Endothelial cell of umbilical vein (primary cell): ENCODE results near the gene GJB4. TPM values are rescaled to one million over a fixed set of nuclear protein-coding genes. Genes with fewer than 3 reads are reported as not detected.

Source experiments
- BruUV-seq: library from RNA; stranded (reverse); fragments of 400-500 nt; replicated peaks from 2 replicates; lab custom pipeline; 2021; lab: Mats Ljungman, UMichigan
- CTCF ChIA-PET: fragments of 300-600, 350-600 bp; sonication (Branson Sonifier 250); formaldehyde crosslinking; loops from one replicate; lab custom pipeline; 2021; ENCODE audit warnings: antibody characterized with exemption, inconsistent platforms; lab: Charles Lee
- POLR2A ChIA-PET: fragments of 300-600, 350-600 bp; sonication (Branson Sonifier 250); formaldehyde crosslinking; loops from one replicate; lab custom pipeline; 2021; ENCODE audit warnings: antibody characterized with exemption, inconsistent platforms; lab: Charles Lee
- DNase-seq: peaks from one replicate; pipeline ENCODE4 v3.0.0-alpha.2; 2011; ENCODE audit warnings: low read depth, low spot score
- FAIRE-seq: peaks from 2 replicates; lab custom pipeline; 2011; peaks lifted over from hg19 to GRCh38; lab: Jason Lieb, UNC
- H2AFZ ChIP-seq: 2 replicates; pipeline ENCODE4 v1.6.0; 2012; ENCODE audit warnings: low read depth, low read length, control low read depth, inconsistent platforms
- H3K27ac ChIP-seq: 2 replicates; pipeline ENCODE4 v1.5.1; 2011; ENCODE audit warnings: low read depth, mild to moderate bottlenecking, control low read depth, low read length, moderate library complexity; ENCODE audit not compliant: insufficient read depth
- H3K27me3 ChIP-seq, 2 experiments: 2 replicates each; pipeline versions ENCODE4 v1.6.0 to v1.6.1; 2011; ENCODE audit warnings: low read length in 2 of 2, mixed read lengths in 1 of 2; ENCODE audit not compliant: control insufficient read depth in 2 of 2, insufficient read depth in 2 of 2
- H3K36me3 ChIP-seq, 2 experiments: 2 replicates in 1 of 2; 3 replicates in 1 of 2; pipeline ENCODE4 v1.5.1; 2011; ENCODE audit warnings: low read length in 2 of 2, mild to moderate bottlenecking in 1 of 2, moderate library complexity in 1 of 2; ENCODE audit not compliant: control insufficient read depth in 2 of 2, insufficient read depth in 2 of 2; ENCODE audit errors: extremely low read depth in 1 of 2
- H3K4me1 ChIP-seq: 3 replicates; pipeline ENCODE4 v1.5.1; 2011; ENCODE audit warnings: mild to moderate bottlenecking, low read length; ENCODE audit not compliant: control insufficient read depth, insufficient read depth; ENCODE audit errors: extremely low read depth
- H3K4me2 ChIP-seq: 2 replicates; pipeline ENCODE4 v1.6.1; 2011; ENCODE audit warnings: low read length, control low read depth, mixed read lengths; ENCODE audit not compliant: insufficient read depth
- H3K4me3 ChIP-seq, 3 experiments: fragments of 200-600 bp in 1 of 3; sonication (generic), shearing (Covaris generic) in 1 of 3; replicated peaks in 1 of 3; 2 replicates each; pipeline ENCODE4 v1.5.1; 2011 to 2016; ENCODE audit warnings: control low read depth in 3 of 3, low read length in 3 of 3, mild to moderate bottlenecking in 2 of 3, inconsistent platforms in 1 of 3, low read depth in 1 of 3, moderate library complexity in 1 of 3; ENCODE audit not compliant: insufficient read depth in 1 of 3
- H3K79me2 ChIP-seq: 2 replicates; pipeline ENCODE4 v1.6.0; 2012; ENCODE audit warnings: low read length, inconsistent platforms; ENCODE audit not compliant: control insufficient read depth, insufficient read depth
- H3K9ac ChIP-seq: replicated peaks from 2 replicates; pipeline ENCODE3; 2011; ENCODE audit warnings: low read length, control low read depth; ENCODE audit not compliant: insufficient read depth; ENCODE audit errors: extremely low read depth
- H3K9me1 ChIP-seq: replicated peaks from 3 replicates; pipeline ENCODE4 v1.6.0; 2011; ENCODE audit warnings: mild to moderate bottlenecking, low read length; ENCODE audit not compliant: control insufficient read depth, insufficient read depth; ENCODE audit errors: extremely low read depth
- H3K9me3 ChIP-seq: replicated peaks from 2 replicates; pipeline ENCODE4 v1.5.1; 2012; ENCODE audit warnings: low read length, inconsistent platforms; ENCODE audit not compliant: control insufficient read depth, insufficient read depth
- H4K20me1 ChIP-seq: replicated peaks from 2 replicates; pipeline ENCODE3; 2011; ENCODE audit warnings: mild to moderate bottlenecking, low read length; ENCODE audit not compliant: control insufficient read depth, insufficient read depth; ENCODE audit errors: extremely low read depth
- CTCF ChIP-seq, 2 donors: IDR thresholded peaks; 1 replicate in 1 of 2; 2 replicates in 1 of 2; pipeline ENCODE4 v1.5.1; 2011; ENCODE audit warnings: low read length in 2 of 2, mild to moderate bottlenecking in 2 of 2, moderate library complexity in 2 of 2, control low read depth in 1 of 2, inconsistent platforms in 1 of 2, low read depth in 1 of 2; ENCODE audit not compliant: insufficient read depth in 1 of 2; ENCODE audit errors: extremely low read depth in 1 of 2
- EZH2 ChIP-seq: IDR thresholded peaks from 2 replicates; pipeline ENCODE4 v1.6.1; 2012; ENCODE audit warnings: borderline replicate concordance, low read depth, mild to moderate bottlenecking, moderate library complexity, low read length, inconsistent platforms; ENCODE audit not compliant: severe bottlenecking
- FOS ChIP-seq: IDR thresholded peaks from 2 replicates; pipeline ENCODE4 v1.6.1; 2011; ENCODE audit warnings: mild to moderate bottlenecking, low read length, moderate library complexity, borderline replicate concordance; ENCODE audit not compliant: insufficient read depth
- GATA2 ChIP-seq: IDR thresholded peaks from 2 replicates; pipeline ENCODE4 v1.7.0; 2011; ENCODE audit warnings: low read depth, mild to moderate bottlenecking, moderate library complexity, mixed read lengths, low read length; ENCODE audit not compliant: insufficient read length, insufficient read depth
- JUN ChIP-seq: IDR thresholded peaks from 2 replicates; pipeline ENCODE4 v1.6.1; 2011; ENCODE audit warnings: borderline replicate concordance, low read depth; ENCODE audit not compliant: insufficient read length, insufficient read depth
- MAX ChIP-seq: IDR thresholded peaks from 2 replicates; pipeline ENCODE4 v1.6.1; 2011; ENCODE audit not compliant: insufficient read depth, insufficient read length
- MYC ChIP-seq: IDR thresholded peaks from one replicate; pipeline ENCODE4 v1.6.1; 2011; ENCODE audit warnings: mild to moderate bottlenecking, low read depth, low read length
- POLR2A ChIP-seq: IDR thresholded peaks from 2 replicates; pipeline ENCODE4 v1.6.1; 2012; ENCODE audit warnings: low read depth, mild to moderate bottlenecking, control low read depth, low read length
- POLR2AphosphoS5 ChIP-seq: IDR thresholded peaks from 2 replicates; pipeline ENCODE4 v1.6.1; 2012; ENCODE audit warnings: low read depth, mild to moderate bottlenecking, control low read depth, low read length, moderate library complexity; ENCODE audit not compliant: insufficient read depth
- dilution Hi-C: fragments of 300-500 bp; cut with MboI; formaldehyde crosslinking; loops from one replicate; pipeline ENCODE4 v1.15.0; 2019; ENCODE audit warnings: low sequenced_read_pairs; ENCODE audit not compliant: extremely low pct_ligation_motif_present
- intact Hi-C: fragments of 100-400 bp; cut with micrococcal nuclease; formaldehyde crosslinking; loops from one replicate; pipeline ENCODE4 v1.10.0; 2022
- polyA plus RNA-seq, 4 experiments: library from polyadenylated mRNA; depleted of rRNA in 3 of 4; stranded (reverse) in 3 of 4; unstranded in 1 of 4; fragments of >200 nt; gene quantifications; 2 replicates each; pipeline versions ENCODE4 v1.2.1 to v1.2.3, GENCODE V29; 2011 to 2012; ENCODE audit warnings: missing spikeins in 1 of 4
- total RNA-seq: library from RNA; stranded (reverse); gene quantifications from 2 replicates; pipeline ENCODE4 v1.2.3, GENCODE V29; 2021

GJB4 gene
- total and polyA plus RNA-seq, 2 donors (not counting 3 experiments of a cell fraction or from before 2014, with no cell fraction given), result not detected

- POLR2A ChIA-PET, result no interaction called here
Measured at GRCh38 chr1:34726861-34727260, 32.7 kb upstream of the GJB4 start.

More at GRCh38 chr1:34726861-34727260, 32.7 kb upstream of the GJB4 start:
- Histone ChIP-seq H3K4me1 (no peaks in the 10 kb centered on the region), H2AFZ (no peak overlapping the region), H3K9me1 (no peaks in the 10 kb centered on the region), H3K9ac (no peak overlapping the region), H3K4me2 (no peak overlapping the region), H4K20me1 (no peaks in the 10 kb centered on the region), H3K27ac (no peak overlapping the region), H3K9me3 (no peaks in the 10 kb centered on the region), H3K4me3 (no peak overlapping the region), H3K36me3 (no peaks in the 10 kb centered on the region), H3K79me2 (no peaks in the 10 kb centered on the region), H3K27me3 (no peaks in the 10 kb centered on the region)
- DNase-seq, result no peak
- TF ChIP-seq GATA2 (no peak), MYC (no peak), FOS (no peak), POLR2AphosphoS5 (no peak), EZH2 (no peak), POLR2A (no peak), JUN (no peak), CTCF (IDR thresholded peaks at IDR 0.05; ENCODE audit: extremely low read depth in 1 of 2, insufficient read depth in 1 of 2, low read depth in 1 of 2, low read length in 2 of 2) (no peak), MAX (no peak)
- intact Hi-C loops (no loop called here), dilution Hi-C loops (no loop called here)
- no TSS peak for BruUV-seq
- CTCF ChIA-PET, result no interaction called here
- FAIRE-seq, result no peak
